Lower leg skin (tissue), 3 donors: ENCODE results near the gene C11orf86.
"Not testable (repeated sequence)": the region's sequence is repeated elsewhere in the genome, so short reads cannot be mapped to it uniquely, and the experiment has no call there.

Experiments used
- CTCF ChIP-seq, 3 donors: fragments of 450-650 bp; IDR thresholded peaks; one replicate each; pipeline ENCODE4 v1.5.1; 2016; ENCODE audit warnings: antibody characterized with exemption in 3 of 3, mild to moderate bottlenecking in 3 of 3, moderate library complexity in 2 of 3
- POLR2A ChIP-seq, 2 donors: fragments of 450-650 bp; IDR thresholded peaks; one replicate each; pipeline ENCODE4 v1.6.1; 2016 to 2017; ENCODE audit warnings: antibody characterized with exemption in 2 of 2, mild to moderate bottlenecking in 1 of 2, moderate library complexity in 1 of 2

GRCh38 chr11:67005200-67005599 lies 30.1 kb downstream of the C11orf86 start:
- not testable (repeated sequence) for TF ChIP-seq CTCF, POLR2A (IDR thresholded peaks at IDR 0.05)
